Measurements from ENCODE around the gene NPM1.
A peak's percentile ranks its signal among the peaks of the same experiment; 100 is the strongest.

Gene NPM1

GRCh38 chr5:171428168-171428696 lies 40.6 kb downstream of the NPM1 start:
- DNase-seq (ENCODE audit: low read depth in 2 of 2), result no peak

DNA sequence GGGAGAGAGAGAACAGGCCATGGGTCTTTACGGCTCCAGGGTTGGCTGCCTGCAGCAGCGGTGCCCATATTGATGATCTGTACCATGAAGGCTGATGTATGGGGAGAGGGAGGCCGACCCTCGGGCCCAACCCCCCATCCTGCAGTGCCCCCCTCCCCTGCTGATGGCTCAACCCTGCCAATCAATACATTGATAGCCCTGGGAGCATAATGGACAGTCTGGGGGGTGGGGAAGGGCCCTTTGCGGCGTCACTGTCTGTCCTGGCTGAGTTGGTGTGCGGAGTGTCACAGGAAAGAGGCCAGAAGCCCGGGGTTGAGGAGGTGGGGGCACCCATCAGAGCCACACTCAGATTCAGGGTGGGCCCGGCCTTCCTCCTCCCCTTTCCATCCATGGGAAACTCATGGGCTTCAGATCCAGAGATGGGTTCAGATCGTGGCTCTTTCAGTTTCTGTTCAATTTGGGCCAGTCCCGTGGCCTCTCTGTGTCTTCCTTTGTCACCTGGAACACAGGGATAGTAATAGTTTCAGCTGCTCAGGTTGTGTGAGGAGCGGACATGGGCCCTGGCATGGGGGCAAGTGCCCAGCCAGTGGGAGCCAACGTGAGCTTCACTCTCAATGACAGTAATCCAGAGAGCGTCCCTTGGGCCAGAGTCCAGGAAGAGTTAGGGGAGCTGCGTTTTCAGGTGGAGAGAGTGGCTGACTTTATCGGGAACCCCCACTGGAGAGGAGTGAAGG lies 41.3 kb downstream of the NPM1 start:
- no peak for DNase-seq (ENCODE audit: low read depth in 2 of 2)

DNA sequence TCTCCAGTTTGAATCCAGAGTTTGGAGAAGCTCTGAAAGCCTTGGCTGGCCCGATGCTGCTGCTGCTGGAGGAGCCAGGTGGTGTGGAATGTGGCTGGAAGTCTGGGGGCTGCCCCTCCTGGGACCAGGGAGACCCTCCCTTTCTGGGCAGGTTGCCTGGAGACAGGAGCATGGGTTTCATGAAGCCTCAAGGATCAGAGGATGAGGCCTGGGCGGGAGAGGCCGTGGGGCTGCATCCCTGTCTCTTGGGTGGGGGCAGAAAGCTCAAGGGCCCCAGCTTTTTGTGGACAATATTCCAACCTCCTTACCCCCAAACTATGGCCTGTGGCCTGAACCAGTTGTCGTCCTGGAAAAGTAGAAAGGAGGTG lies 41.9 kb downstream of the NPM1 start:
- no peak for DNase-seq (ENCODE audit: low read depth in 2 of 2)

DNA sequence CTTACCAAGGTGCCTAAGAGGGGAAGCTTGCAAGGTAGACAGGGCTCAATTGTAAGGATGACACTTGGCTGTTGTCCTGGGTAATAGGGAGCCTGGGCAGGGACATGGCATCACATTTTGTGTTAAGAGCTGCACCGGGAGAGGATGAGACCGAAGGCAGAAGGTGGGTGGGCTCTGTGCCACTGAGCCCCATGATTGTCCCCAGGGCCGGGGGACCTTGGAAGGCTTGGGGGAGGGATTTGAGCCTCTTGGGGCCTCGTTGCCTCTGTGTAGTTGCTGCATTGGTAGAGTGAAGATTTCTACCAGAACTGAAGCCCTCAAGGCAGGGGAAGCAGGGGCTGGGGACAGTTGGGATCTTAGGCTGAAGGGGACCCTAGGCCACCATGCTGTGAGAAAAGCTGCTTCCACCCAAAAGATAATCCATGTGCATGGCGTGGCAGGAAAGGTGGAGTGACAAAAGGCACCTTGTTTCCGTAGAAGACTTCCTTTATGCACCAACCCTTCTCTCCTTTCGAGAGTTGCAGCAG lies 43.7 kb downstream of the NPM1 start:
- no peak for DNase-seq (ENCODE audit: low read depth in 2 of 2)

- no peak for DNase-seq (ENCODE audit: low read depth in 2 of 2)
Measured at GRCh38 chr5:171432076-171432475, 44.4 kb downstream of the NPM1 start.

DNA sequence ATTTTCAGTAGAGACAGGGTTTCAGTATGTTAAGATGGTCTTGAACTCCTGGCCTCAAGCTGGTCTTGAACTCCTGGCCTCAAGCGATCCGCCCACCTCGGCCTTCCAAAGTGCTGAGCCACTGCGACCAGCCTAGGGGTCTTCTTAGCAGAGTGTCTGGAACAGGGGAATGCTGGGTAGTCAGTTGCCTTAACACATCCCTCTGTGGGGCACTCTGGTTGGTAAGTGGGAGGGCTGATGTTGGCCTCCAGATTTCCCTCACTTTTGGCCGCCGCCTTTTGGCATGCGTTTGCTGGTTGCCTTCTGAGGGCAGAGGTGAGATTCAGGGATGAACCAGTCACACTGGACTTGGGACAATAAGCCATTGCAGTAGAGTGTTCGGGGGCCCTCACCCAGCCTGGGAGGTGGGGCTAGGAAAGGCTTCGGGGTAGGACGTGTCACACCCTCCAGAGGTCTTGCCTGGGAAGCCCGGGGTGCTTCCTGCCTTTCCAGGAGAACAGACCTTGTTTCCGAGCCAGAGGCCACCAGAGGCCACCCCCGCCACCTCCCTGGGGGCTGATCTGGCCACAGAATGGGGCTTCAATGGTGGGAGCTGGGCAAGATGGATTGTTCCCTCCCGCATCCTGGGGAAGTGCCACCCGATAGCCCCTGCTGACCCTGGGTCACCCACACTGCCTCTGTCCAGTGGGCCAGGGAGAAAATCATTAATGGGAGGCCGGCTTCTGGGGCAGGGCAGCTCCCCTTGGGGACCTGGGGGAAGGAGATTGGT lies 45.1 kb downstream of the NPM1 start:
- no peak for DNase-seq (ENCODE audit: low read depth in 2 of 2)

DNA sequence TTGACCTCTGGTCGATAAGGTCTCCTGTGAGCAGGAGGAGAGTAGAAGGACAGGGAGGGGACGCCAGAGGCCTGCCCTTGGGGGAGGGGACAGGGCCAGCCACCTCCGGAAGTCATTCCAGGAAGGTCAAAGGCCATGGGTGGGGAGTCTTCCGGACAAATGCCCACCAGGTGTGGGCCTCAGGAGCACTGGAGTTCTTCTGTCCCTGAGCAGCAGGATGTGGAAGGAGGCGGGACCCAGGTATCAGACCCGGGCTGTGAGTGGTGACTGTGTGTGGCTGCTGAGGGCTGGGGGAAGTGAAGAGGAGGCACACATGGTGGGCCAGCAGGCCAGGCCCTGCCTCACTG lies 45.7 kb downstream of the NPM1 start:
- no peak for DNase-seq (ENCODE audit: low read depth in 2 of 2)

DNA sequence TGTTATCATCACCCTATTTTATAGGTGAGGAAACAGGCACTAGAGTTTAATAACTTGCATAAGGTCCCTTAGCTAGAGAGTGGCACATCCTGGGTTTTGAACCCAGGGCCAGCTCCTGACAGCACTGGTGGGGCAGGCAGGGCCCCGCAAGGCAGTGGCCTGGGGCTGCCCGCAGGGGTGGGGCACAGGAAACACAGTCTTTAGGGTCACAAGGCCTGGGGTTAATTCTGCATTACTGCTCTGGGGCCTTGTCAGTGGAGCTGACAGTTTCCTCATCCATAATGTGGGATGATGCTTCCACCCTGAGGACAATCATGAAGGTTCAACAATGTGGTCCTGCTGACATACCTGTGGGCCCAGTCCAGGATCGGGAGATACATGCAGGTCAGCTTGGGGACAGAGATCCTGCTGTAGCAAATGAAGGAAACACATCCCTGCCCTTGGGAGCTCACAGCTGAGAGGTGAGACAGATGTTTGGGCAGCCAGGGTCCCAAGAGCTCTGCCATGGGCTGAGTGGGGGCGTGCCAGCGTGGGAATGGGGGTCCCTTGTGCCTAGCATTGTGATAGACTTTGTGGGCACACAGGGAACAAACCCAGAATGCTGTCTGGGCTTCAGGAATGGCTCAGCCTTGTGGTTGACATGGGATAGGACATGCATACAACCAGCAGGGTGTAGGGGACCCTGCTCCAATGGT lies 46.5 kb downstream of the NPM1 start:
- no peak for DNase-seq (ENCODE audit: low read depth in 2 of 2)

DNA sequence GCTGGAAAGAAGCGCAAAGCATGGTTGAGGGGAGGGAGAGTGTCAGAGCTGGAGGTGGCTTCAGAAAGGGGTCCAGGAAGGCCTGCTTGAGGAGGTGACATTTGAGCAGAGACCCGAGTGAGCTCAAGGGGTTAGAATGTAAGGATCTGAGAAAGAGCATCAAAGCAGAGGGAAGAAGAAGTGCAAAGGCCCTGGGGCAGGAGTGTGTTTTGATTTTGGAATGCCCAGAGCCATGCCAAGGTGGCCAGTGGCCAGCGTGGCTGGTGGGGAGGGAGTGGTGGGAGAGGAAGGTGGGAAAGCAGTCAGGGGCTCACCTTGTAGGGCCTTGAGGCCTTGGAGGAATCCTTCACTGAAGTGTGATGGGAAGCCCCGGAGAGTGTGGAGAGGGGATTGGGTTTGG lies 47.2 kb downstream of the NPM1 start:
- no peak for DNase-seq (ENCODE audit: low read depth in 2 of 2)

- no peak for DNase-seq (ENCODE audit: low read depth in 2 of 2)
Measured at GRCh38 chr5:171435908-171436307, 48.3 kb downstream of the NPM1 start.

DNA sequence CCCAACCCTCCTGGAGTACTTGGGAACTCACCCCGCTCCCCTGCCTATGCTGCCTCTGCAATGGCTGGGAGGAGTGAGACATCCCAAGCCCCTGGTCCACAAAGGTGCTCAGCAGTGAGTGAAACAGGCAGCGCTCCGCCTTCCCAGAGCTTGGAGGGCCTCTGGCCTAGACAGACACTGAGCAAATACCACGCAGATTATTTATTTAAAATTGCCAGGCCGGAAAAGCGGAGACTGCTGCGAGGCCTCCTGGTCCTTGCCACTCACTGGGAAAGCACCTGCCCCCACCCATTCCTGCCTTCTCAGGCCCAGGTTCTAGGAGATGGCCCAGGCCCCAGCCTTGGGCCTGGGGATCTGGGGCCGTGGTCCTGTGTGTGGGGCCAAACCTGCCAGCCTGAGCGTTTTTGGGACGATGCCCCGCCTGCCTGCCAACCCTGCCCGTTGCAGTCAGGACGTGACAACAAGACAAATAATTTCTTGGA lies 49.2 kb downstream of the NPM1 start:
- DNase-seq (ENCODE audit: low read depth in 2 of 2), result no peak

- DNase-seq (ENCODE audit: low read depth in 2 of 2), result no peak
Measured at GRCh38 chr5:171437286-171437821, 49.7 kb downstream of the NPM1 start.

- DNase-seq (ENCODE audit: low read depth in 2 of 2), result no peak
Measured at GRCh38 chr5:171438738-171439137, 51.1 kb downstream of the NPM1 start.

- no peak for DNase-seq (ENCODE audit: low read depth in 2 of 2)
Measured at GRCh38 chr5:171441246-171441791, 53.7 kb downstream of the NPM1 start.

- no peak for DNase-seq (ENCODE audit: low read depth in 2 of 2)
Measured at GRCh38 chr5:171442287-171443042, 54.8 kb downstream of the NPM1 start.

GRCh38 chr5:171444582-171444981 lies 56.9 kb downstream of the NPM1 start:
- no peak for DNase-seq (ENCODE audit: low read depth in 2 of 2)

GRCh38 chr5:171445644-171446516 lies 58.2 kb downstream of the NPM1 start:
- peak; percentile 43 to 50 for DNase-seq (ENCODE audit: low read depth in 2 of 2)

DNA sequence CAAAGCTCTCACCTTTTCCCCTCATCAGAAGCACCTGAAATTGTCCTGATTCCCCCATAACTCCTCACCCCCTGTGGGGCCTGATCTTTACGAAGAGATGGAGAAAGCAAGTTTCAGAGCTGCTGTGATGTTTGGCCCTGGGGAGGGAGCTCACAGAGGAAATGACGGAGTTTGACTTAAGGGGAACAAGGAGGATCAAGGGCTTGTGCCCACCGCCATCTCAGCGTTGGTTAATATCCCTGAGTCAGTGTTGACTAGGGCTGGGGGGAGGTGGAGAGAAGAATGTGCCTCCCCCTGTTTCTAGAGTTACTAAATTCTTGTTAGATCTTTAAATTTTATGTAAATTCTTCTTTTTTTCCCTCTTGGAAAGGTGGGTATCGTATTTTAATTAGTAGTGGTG lies 59.6 kb downstream of the NPM1 start:
- no peak for DNase-seq (ENCODE audit: low read depth in 2 of 2)

DNA sequence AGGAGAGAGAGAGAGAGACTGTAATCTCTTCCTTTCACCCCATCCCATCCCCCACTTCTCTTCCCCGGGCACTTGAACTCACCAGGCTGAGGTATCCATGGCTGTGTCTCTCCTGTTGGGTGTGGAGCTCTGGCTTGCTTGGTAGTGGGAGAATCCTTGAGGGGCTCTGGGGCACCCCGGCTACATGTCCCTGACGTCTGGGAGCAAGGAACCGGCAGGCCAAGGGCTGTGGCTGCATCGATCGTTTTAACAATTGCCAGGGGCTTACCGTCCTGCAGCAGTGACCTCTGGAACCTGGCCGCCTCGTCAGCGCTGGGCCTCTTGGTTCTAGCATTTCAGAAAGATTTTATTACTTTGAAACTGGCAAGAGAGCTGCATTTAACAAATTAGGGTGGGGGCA lies 61.8 kb downstream of the NPM1 start:
- DNase-seq (ENCODE audit: low read depth in 2 of 2), result no peak
